HG02943 (cell line): ENCODE data around the gene FAM168A.
"Not testable (repeated sequence)": the region's sequence is repeated elsewhere in the genome, so short reads cannot be mapped to it uniquely, and the experiment has no call there.

Experiments
- ATAC-seq: cut with Tn5 transposase; IDR thresholded peaks from one replicate; pipeline ENCODE4 v1.9.1; 2021; ENCODE audit warnings: mild to moderate bottlenecking, low read depth, moderate library complexity; ENCODE audit not compliant: unreplicated experiment

The FAM168A gene

GRCh38 chr11:73439002-73439843 is 158.7 kb downstream of the FAM168A start:
- no peak for ATAC-seq

GRCh38 chr11:73436859-73437258 is 161.1 kb downstream of the FAM168A start:
- not testable (repeated sequence) for ATAC-seq

GRCh38 chr11:73431396-73431795 is 166.5 kb downstream of the FAM168A start:
- ATAC-seq, result no peak

GRCh38 chr11:73430326-73430725 is 167.6 kb downstream of the FAM168A start:
- ATAC-seq, result no peak

GRCh38 chr11:73429121-73429750 is 168.7 kb downstream of the FAM168A start:
- no peak for ATAC-seq

GRCh38 chr11:73428699-73429098 is 169.2 kb downstream of the FAM168A start:
- ATAC-seq, result no peak

GRCh38 chr11:73428227-73428626 is 169.7 kb downstream of the FAM168A start:
- ATAC-seq, result no peak

- ATAC-seq, result no peak
Measured at GRCh38 chr11:73426219-73426850, 171.6 kb downstream of the FAM168A start.

GRCh38 chr11:73425108-73425507 is 172.8 kb downstream of the FAM168A start:
- ATAC-seq, result no peak

GRCh38 chr11:73423506-73423905 is 174.4 kb downstream of the FAM168A start:
- ATAC-seq, result no peak

GRCh38 chr11:73422886-73423285 is 175.0 kb downstream of the FAM168A start:
- ATAC-seq, result no peak

- no peak for ATAC-seq
Measured at GRCh38 chr11:73420136-73420535, 177.8 kb downstream of the FAM168A start.

- no peak for ATAC-seq
Measured at GRCh38 chr11:73416786-73417185, 181.1 kb downstream of the FAM168A start.

GRCh38 chr11:73415854-73416615 is 181.9 kb downstream of the FAM168A start:
- ATAC-seq, result no peak

GRCh38 chr11:73414977-73415651 is 182.8 kb downstream of the FAM168A start:
- ATAC-seq, result no peak

- ATAC-seq, result no peak
Measured at GRCh38 chr11:73413256-73413655, 184.7 kb downstream of the FAM168A start.

- ATAC-seq, result no peak
Measured at GRCh38 chr11:73412308-73412707, 185.6 kb downstream of the FAM168A start.

- no peak for ATAC-seq
Measured at GRCh38 chr11:73411031-73411430, 186.9 kb downstream of the FAM168A start.

- ATAC-seq, result no peak
Measured at GRCh38 chr11:73410627-73411026, 187.3 kb downstream of the FAM168A start.

GRCh38 chr11:73409431-73409830 is 188.5 kb downstream of the FAM168A start:
- ATAC-seq, result no peak
